ENCODE measurements around the gene UVRAG. TPM values are rescaled to one million over a fixed set of nuclear protein-coding genes. Genes with fewer than 3 reads are reported as not detected.
"Not testable (repeated sequence)": the region's sequence is repeated elsewhere in the genome, so short reads cannot be mapped to it uniquely, and the experiment has no call there.

UVRAG gene
- total RNA-seq, 1 experiment from 2014 or later, result 29.5 TPM

- TF ChIP-seq, protein P1, sequence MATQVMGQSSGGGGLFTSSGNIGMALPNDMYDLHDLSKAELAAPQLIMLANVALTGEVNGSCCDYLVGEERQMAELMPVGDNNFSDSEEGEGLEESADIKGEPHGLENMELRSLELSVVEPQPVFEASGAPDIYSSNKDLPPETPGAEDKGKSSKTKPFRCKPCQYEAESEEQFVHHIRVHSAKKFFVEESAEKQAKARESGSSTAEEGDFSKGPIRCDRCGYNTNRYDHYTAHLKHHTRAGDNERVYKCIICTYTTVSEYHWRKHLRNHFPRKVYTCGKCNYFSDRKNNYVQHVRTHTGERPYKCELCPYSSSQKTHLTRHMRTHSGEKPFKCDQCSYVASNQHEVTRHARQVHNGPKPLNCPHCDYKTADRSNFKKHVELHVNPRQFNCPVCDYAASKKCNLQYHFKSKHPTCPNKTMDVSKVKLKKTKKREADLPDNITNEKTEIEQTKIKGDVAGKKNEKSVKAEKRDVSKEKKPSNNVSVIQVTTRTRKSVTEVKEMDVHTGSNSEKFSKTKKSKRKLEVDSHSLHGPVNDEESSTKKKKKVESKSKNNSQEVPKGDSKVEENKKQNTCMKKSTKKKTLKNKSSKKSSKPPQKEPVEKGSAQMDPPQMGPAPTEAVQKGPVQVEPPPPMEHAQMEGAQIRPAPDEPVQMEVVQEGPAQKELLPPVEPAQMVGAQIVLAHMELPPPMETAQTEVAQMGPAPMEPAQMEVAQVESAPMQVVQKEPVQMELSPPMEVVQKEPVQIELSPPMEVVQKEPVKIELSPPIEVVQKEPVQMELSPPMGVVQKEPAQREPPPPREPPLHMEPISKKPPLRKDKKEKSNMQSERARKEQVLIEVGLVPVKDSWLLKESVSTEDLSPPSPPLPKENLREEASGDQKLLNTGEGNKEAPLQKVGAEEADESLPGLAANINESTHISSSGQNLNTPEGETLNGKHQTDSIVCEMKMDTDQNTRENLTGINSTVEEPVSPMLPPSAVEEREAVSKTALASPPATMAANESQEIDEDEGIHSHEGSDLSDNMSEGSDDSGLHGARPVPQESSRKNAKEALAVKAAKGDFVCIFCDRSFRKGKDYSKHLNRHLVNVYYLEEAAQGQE (IDR thresholded peaks at IDR 0.05; ENCODE audit: insufficient read depth in 1 of 2, low read depth in 2 of 2, low read length in 1 of 2), result no peak
- no peak for TF ChIP-seq SIN3A (IDR thresholded peaks at IDR 0.05; ENCODE audit: borderline replicate concordance, insufficient read depth, low read depth, low read length)
- TF ChIP-seq POLR2AphosphoS5 (IDR thresholded peaks at IDR 0.05; ENCODE audit: low read depth, low read length), result no peak
- TF ChIP-seq, protein P2, sequence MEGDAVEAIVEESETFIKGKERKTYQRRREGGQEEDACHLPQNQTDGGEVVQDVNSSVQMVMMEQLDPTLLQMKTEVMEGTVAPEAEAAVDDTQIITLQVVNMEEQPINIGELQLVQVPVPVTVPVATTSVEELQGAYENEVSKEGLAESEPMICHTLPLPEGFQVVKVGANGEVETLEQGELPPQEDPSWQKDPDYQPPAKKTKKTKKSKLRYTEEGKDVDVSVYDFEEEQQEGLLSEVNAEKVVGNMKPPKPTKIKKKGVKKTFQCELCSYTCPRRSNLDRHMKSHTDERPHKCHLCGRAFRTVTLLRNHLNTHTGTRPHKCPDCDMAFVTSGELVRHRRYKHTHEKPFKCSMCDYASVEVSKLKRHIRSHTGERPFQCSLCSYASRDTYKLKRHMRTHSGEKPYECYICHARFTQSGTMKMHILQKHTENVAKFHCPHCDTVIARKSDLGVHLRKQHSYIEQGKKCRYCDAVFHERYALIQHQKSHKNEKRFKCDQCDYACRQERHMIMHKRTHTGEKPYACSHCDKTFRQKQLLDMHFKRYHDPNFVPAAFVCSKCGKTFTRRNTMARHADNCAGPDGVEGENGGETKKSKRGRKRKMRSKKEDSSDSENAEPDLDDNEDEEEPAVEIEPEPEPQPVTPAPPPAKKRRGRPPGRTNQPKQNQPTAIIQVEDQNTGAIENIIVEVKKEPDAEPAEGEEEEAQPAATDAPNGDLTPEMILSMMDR (IDR thresholded peaks at IDR 0.05), result no peak
- no peak for TF ChIP-seq TCF7L2 (IDR thresholded peaks at IDR 0.05; ENCODE audit: low read depth, low read length)
- Histone ChIP-seq H3K36me3 (ENCODE audit: control insufficient read depth, insufficient read depth, low read length) (no peaks in the 10 kb centered on the region), H3K27me3 (ENCODE audit: control insufficient read depth, insufficient read depth, low read length) (no peaks in the 10 kb centered on the region), H3K4me1 (ENCODE audit: control insufficient read depth, insufficient read depth, low read length) (no peaks in the 10 kb centered on the region), H3K9me3 (ENCODE audit: control insufficient read depth, insufficient read depth, low read depth, low read length) (no peaks in the 10 kb centered on the region), H3K4me3 (ENCODE audit: low read depth in 2 of 2, low read length in 2 of 2) (no peak overlapping the region), H3K27ac (ENCODE audit: low read length) (no peak overlapping the region)
- intact Hi-C loops (cut with micrococcal nuclease; ENCODE audit: unreplicated experiment) (no loop called here), in situ Hi-C loops (cut with HindIII; ENCODE audit: low pct_unique_long_range_greater_than_20kb, low sequenced_read_pairs) (no loop called here)
- BruUV-seq (replicated peaks), result no TSS peak
- ChIA-PET POLR2A (no interaction called here), CTCF (no interaction called here)
- ATAC-seq (no peak), DNase-seq (ENCODE audit: low read depth, low spot score) (no peak)
Observed at GRCh38 chr11:75878933-75879332, 63.9 kb downstream of the UVRAG start.

- BruUV-seq (replicated peaks), result no TSS peak
- Histone ChIP-seq H3K4me3 (ENCODE audit: low read depth in 2 of 2, low read length in 2 of 2) (no peak overlapping the region), H3K4me1 (ENCODE audit: control insufficient read depth, insufficient read depth, low read length) (no peaks in the 10 kb centered on the region), H3K9me3 (ENCODE audit: control insufficient read depth, insufficient read depth, low read depth, low read length) (no peaks in the 10 kb centered on the region), H3K27ac (ENCODE audit: low read length) (no peak overlapping the region), H3K27me3 (ENCODE audit: control insufficient read depth, insufficient read depth, low read length) (no peaks in the 10 kb centered on the region), H3K36me3 (ENCODE audit: control insufficient read depth, insufficient read depth, low read length) (no peaks in the 10 kb centered on the region)
- intact Hi-C loops (cut with micrococcal nuclease; ENCODE audit: unreplicated experiment) (no loop called here), in situ Hi-C loops (cut with HindIII; ENCODE audit: low pct_unique_long_range_greater_than_20kb, low sequenced_read_pairs) (no loop called here)
- POLR2A ChIA-PET, result no interaction called here
- CTCF ChIA-PET, result no interaction called here
- TF ChIP-seq, protein P2 (IDR thresholded peaks at IDR 0.05), result no peak
- TF ChIP-seq, protein P1 (IDR thresholded peaks at IDR 0.05; ENCODE audit: insufficient read depth in 1 of 2, low read depth in 2 of 2, low read length in 1 of 2), result no peak
- TF ChIP-seq SIN3A (IDR thresholded peaks at IDR 0.05; ENCODE audit: borderline replicate concordance, insufficient read depth, low read depth, low read length), result no peak
- no peak for TF ChIP-seq POLR2AphosphoS5 (IDR thresholded peaks at IDR 0.05; ENCODE audit: low read depth, low read length)
- TF ChIP-seq TCF7L2 (IDR thresholded peaks at IDR 0.05; ENCODE audit: low read depth, low read length), result no peak
- no peak for DNase-seq (ENCODE audit: low read depth, low spot score)
- no peak for ATAC-seq
Observed at GRCh38 chr11:75879737-75880136, 64.7 kb downstream of the UVRAG start.

- H3K27me3 ChIP-seq (ENCODE audit: control insufficient read depth, insufficient read depth, low read length); in situ Hi-C loops (cut with HindIII; ENCODE audit: low pct_unique_long_range_greater_than_20kb, low sequenced_read_pairs); CTCF ChIA-PET; H3K9me3 ChIP-seq (ENCODE audit: control insufficient read depth, insufficient read depth, low read depth, low read length); H3K4me3 ChIP-seq (ENCODE audit: low read depth in 2 of 2, low read length in 2 of 2); H3K4me1 ChIP-seq (ENCODE audit: control insufficient read depth, insufficient read depth, low read length); BruUV-seq (replicated peaks); ATAC-seq; intact Hi-C loops (cut with micrococcal nuclease; ENCODE audit: unreplicated experiment); H3K36me3 ChIP-seq (ENCODE audit: control insufficient read depth, insufficient read depth, low read length); DNase-seq (ENCODE audit: low read depth, low spot score); H3K27ac ChIP-seq (ENCODE audit: low read length): not testable (repeated sequence)
- POLR2A ChIA-PET, result interaction anchor here (0.6 to 0.7 kb wide), 2 partner anchors 82 to 133 kb away, joined by 3 to 13 read pairs; no protein-coding TSS in a partner anchor
Observed at GRCh38 chr11:75880343-75880742, 65.3 kb downstream of the UVRAG start.

All from Panc1 (cell line).